GM21526 (cell line): ENCODE data around the gene KLK4.

Experiments used
- ATAC-seq: cut with Tn5 transposase; IDR thresholded peaks from one replicate; pipeline ENCODE4 v1.9.1; 2021; ENCODE audit warnings: moderate library complexity; ENCODE audit not compliant: unreplicated experiment, low FRiP score

Gene KLK4, protein sequence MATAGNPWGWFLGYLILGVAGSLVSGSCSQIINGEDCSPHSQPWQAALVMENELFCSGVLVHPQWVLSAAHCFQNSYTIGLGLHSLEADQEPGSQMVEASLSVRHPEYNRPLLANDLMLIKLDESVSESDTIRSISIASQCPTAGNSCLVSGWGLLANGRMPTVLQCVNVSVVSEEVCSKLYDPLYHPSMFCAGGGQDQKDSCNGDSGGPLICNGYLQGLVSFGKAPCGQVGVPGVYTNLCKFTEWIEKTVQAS

DNA sequence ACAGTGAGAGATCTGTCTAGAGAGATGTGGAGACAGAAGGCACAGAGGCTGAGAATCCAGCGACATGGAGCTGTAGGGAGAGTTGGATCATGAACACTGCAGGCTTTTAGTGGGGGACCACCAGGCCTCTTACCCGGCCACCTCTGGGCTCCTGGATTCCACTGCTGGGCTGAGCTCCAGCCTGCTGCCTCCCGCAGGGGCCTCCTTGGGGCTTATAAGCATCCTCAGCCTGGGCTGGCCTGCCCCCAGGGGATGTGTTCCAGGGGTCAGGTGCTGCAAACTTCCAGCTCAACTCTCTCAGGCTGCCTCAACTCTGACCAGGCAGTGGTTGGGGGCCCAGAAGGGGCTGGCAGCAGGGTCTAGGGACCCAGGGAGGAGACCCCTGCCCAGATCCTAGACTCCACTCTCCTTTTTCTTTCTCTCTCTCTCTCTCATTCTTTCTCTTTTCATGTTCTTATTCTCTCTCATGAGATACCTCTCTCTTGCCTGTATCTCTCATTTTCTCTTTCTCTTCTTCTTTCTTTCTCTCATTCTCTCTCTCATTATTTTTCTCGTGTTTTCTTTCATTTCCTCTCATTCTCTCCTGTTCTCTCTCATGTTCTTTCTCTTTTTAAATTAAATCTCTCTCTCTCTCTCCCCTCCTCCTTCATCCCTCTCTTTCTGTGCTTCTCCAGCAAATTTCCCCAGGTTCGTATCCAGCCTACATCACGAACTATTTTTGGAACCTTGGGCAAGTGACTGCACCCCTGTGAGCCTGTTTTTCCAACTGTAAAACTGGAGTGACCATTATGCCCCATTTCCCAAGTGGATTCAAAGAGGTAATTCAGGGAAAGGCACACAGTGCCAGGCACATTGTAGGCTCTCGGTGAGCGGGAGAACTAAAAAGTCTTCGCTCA is at the start of gene KLK4:
TSS of gene KLK4 (minus strand) at position 190 of the 896 bp plus-strand sequence. CDS start 657 bp downstream, outside the sequence.
- no peak for ATAC-seq

DNA sequence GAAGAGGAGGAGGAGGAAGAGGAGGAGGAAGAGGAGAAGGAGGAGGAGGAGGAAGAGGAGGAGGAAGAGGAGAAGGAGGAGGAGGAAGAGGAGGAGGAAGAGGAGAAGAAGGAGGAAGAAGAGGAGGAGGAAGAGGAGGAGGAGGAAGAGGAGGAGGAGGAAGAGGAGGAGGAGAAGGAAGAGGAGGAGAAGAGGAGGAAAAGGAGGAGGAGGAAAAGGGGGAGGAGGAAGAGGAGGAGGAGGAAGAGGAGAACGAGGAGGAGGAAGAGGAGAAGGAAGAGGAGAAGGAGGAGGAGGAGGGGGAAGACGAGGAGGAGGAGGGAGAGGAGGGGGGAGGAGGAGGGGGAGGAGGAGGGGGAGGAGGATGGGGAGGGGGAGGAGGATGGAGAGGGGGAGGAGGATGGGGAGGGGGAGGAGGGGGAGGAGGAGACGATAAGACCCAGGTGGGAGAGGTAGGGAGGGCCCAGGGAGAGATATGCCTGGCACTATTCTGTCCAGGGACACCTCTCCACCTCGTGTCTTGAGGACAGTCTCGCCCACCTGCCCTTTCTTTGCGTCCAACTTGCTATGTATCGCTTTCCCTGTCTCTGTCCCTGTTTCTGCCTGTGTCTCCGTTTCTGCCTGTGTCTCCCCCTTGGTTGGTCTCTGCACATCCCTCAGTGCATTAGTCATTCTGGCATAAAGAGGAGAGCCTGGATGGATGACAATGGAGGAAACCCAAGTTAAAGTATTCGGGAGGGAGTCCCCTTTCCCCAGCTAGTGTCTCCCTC is 48.7 kb upstream of the KLK4 start:
- ATAC-seq: no peak

- no peak for ATAC-seq
Measured at GRCh38 chr19:50957587-50957986, 46.4 kb upstream of the KLK4 start.

GRCh38 chr19:50952910-50953309 is 41.7 kb upstream of the KLK4 start, which contains the start of gene KLK5:
Gene KLK5, minus strand, starts transcription at chr19:50953038. Its CDS starts 381 bp downstream, at chr19:50952657.
- no peak for ATAC-seq

DNA sequence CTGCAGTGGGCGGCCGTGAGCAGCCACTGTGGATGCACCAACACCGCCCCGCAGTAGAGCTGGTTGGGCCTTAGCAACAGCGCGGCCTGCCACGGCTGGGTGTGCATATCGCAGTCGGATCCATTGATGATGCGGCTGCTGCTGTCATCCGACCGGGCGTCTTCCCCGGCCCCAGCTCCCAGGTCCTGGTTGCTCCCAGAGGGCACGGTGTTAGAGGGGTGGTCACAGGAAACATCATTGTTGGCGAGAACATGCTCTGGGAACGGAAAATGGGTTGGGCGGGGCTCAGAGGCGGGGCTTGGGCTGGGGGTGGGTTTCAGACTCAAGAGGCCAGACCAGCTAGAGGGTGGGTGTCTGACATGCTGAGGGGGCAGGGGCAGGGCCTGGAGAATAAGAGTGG is 38.7 kb upstream of the KLK4 start:
- no peak for ATAC-seq

GRCh38 chr19:50947123-50947522 is 35.9 kb upstream of the KLK4 start:
- no peak for ATAC-seq

GRCh38 chr19:50944795-50945194 is 33.6 kb upstream of the KLK4 start:
- no peak for ATAC-seq

GRCh38 chr19:50943074-50943828 is 32.1 kb upstream of the KLK4 start:
- ATAC-seq: no peak

GRCh38 chr19:50939596-50939995 is 28.4 kb upstream of the KLK4 start:
- ATAC-seq: no peak

DNA sequence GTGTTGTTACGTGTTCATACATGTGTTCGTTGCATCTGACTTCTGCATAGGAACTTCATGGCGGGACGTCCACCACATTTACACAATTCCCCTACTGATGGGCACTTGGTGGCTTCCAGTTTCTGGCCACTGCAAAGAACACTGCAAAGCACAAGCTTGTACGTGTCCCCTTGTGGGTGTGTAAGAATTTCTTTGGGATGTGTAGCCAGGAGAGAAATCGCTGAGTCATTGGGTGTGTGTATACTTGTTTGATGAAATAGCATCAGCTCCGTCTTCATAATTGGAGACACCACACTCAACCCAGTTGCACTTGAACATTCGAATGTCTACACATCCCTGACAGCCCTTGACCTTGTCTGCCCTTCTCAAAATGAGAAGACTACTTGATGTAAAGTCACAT is 22.4 kb upstream of the KLK4 start:
- no peak for ATAC-seq

GRCh38 chr19:50932690-50933083 is 21.5 kb upstream of the KLK4 start:
- ATAC-seq: no peak

- no peak for ATAC-seq
Measured at GRCh38 chr19:50932018-50932689, 21.0 kb upstream of the KLK4 start.

GRCh38 chr19:50931023-50931422 is 19.8 kb upstream of the KLK4 start:
- no peak for ATAC-seq

DNA sequence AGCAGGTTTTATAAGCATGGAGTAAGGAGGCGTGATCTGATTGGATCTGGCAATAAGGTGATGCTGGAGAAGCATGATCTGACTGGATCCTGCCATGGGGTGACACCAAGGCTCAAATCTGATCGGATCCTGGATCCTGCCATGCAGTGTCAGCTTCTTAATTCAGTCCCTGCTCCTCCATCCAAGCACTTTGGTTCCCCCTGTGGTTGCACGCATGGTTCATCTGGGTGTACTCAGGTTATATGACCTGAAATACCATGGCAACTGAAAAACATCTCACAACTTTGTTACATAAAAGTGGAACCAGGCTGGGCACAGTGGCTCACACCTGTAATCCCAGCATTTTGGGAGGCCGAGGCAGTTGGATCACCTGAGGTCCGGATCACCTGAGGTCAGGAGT is 17.6 kb upstream of the KLK4 start:
- ATAC-seq: no peak

GRCh38 chr19:50926144-50926543 is 14.9 kb upstream of the KLK4 start:
- ATAC-seq: no peak

- ATAC-seq: no peak
Measured at GRCh38 chr19:50925734-50926133, 14.5 kb upstream of the KLK4 start.

DNA sequence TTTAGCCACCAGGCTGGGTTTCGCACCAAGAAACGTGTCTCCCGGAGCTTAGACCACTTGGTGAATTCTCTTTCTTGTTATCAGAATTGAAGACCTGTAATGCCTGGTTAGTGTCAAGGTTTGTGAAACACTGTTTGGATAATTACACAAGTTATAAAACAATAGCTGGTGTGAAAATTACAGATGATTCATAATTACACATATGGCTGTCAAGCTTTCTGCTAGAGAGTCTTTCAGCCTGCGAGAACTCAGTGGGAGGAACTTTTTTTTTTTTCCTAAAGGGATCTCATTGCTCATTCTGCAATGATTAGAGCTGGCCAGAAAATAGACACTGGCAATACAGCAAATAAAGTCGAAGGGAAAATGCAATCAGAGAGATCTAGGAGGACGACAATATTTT is 13.4 kb upstream of the KLK4 start:
- no peak for ATAC-seq

DNA sequence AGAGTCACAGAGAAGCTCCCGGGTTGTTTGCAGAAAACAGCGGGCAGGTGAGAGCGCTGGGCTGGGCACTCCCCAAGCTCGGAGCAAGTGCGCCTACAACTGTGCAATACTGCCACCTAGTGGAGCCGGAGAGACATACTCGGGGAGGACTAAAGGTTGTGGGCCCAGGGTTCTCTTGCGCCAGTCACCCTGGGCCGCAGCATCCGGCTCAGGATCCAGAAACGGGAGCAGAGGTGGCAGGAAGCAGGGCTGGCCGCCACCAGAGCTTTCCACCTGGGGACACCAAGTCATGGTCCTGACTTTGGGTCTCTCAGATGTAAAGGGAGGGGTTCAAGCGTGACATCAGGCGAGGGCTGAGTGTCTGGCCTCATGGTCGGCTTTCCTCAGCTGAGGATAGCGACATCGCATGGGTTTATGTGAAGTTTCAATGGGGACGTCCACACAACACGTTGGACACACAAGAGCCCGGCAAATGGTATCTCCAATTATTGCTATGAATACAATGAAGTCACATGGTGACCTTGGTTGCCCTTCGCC is 11.2 kb upstream of the KLK4 start:
- ATAC-seq: no peak
